HG03064 (cell line): ENCODE data around the gene JPT1.
"Not testable (repeated sequence)": the region's sequence is repeated elsewhere in the genome, so short reads cannot be mapped to it uniquely, and the experiment has no call there.

Experiments
- ATAC-seq: cut with Tn5 transposase; IDR thresholded peaks from one replicate; pipeline ENCODE4 v1.9.1; 2021; ENCODE audit warnings: low read depth; ENCODE audit not compliant: unreplicated experiment

JPT1 gene

DNA sequence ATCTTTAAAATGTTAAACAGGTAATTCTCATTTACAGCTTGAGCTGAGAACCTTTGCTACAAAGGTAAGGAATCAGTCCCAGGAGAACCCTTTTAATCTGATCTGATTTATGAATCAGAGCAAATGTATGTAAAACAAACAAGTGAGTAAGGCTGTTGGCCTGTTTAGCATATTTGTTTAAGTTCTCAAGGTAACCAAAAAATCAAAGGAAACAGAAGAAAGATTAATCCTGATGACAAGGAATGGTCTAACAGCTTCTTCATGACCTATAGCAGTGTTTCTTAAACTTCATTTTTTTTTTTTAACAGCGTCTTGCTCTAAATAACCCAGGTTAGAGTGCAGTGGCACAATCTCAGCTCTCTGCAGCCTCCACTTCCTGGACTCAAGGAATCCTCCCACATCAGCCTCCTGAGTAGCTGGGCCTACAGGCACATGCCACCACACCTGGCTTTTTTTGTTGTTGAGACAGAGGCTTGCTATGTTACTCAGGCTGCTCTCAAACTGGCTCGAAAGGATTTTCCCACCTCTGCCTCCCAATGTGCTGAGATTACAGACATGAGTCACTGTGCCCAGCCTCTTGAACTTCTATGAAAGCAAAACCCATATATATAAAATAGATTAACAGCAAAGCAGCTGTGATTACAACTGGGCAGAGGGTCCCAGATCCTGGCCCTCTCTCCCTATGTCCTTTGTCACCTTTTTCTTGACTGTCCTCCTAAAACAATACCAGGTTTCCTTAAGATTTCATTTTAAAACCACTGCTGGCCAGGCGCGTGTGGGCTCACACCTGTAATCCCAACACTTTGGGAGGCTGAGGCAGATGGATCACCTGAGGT is 5.1 kb upstream of the JPT1 start:
- no peak for ATAC-seq

DNA sequence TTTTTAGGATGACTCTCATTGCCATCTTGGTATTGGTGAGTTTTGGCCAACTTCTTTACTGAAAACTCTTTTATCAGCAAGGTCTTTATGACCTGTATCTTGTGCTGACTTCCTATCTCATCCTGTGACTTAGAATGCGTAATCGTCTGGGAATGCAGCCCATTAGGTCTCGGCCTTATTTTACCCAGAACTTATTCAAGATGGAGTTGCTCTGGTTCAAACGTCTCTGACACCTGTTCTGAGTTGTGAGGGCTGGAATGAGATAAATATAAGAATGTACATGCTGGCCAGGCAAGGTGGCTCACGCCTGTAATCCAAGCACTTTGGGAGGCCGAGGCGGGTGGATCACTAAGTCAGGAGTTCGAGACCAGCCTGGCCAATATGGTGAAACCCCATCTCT is 4.2 kb upstream of the JPT1 start:
- ATAC-seq: not testable (repeated sequence)

DNA sequence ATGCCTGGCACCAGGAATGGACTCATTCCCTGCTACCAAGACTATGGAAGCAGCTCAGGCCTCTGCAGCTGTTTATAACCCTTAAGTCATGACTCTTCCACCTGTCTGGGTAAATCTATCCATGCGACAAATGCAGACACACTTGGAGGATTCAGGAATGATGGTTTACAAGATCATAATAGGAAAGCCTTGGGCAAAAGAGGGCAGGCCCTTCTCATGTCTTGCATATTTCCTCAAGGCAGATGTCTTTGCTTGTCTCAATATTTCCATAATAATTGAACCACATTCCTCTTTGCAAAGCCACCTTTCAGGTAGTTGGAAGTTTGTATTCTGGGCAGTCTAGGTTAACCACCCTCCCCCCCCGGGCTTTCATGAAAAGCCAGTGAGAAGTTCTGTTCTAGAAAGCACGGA is 884 bp upstream of the JPT1 start:
- ATAC-seq: no peak

DNA sequence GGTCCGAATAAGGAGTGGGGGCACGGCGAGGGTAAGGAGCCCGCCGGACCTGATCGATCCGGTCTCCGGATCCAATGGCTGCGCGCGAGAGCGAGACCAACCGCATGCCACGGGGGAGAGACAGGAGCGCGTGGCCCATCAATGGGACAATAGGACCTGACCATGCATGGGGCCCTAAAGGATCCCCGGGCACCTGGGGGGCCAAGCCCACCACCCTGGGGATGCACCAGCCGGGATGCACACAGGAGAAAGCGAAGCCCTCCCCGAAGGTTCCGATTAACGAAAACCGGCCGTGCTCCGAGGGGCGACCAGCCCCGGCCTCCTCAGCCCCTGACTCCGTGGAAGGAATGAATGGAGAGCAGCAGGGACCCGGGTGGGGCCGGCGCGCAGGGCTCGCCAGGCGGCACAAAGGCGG is 525 bp downstream of the JPT1 start:
- peak; percentile 9 for ATAC-seq

DNA sequence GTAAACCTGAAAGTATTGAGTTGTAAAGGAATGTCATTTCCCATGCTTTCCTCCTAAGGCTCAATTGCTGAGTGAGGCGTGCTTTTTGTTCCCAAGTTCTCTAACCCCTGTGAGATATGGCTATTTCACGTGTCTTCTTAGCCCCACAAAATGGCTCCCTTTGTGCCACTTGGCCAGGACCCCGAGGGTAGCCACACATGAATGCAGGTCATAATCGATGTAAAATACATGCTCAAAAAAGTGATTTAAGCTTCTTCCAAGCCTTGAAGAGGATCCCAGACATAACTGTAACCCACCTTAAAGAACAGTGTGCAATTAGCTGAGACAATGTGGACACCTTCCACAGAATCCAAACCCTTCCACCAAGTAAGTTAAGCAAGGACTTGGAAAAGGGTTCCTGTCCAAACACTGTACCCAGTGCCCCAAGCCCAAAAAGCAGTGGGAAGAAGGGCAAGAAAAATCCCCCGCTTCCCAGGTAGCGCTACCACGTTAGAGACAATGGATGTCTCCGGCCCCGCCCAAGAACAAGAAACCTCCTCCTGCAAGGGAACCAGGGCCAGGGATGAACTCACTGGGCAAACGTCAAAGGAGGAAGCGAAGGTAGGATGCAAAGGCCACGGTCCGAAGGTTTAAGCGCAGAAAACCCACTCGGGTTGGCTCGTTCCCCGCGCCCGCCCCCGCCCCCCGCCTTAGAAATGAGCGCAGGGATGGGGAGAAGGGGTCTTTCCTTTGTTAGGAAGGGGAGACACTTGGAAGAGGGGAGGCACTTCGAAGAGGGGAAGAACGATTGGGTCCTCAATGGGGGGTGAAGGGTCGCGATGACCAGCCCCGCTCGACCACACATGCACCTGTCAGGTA is 1.2 kb downstream of the JPT1 start:
- no peak for ATAC-seq

DNA sequence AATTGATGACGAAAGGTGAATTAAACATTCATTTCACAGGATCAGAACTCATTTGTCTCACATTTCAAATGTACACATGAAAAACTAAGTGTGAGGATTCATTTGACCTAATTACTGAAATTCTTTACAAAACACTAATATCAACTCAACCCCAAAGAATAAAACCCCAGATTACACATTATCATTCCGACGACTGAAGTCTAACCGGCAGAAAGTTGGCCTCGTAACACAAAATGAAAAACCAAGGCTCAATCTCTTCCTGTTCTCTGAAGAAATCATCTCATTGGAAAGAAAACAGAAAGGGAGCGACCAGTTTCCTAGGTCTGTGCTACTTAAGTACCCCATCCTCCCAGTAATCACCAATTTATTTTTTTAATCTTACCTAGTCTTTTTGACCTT is 1.8 kb downstream of the JPT1 start:
- ATAC-seq: no peak

DNA sequence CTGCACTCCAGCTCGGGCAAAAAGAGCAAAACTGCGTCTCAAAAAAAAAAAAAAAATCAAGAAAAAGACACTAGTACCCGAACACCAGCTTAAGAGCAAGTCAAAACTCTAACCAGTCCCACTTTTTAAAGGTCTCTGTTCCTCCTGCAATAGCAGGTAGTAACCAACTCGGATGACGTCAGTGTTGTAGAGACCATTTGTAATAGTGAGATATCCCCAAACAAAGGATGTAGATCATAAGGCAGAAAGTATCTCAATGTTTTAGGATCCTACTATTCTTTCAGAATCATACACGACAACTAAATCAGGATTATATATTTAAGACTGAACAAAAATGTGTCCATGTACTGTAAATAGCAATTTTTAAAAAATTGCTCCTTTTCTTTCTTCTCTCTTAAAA is 2.4 kb downstream of the JPT1 start:
- ATAC-seq: no peak

DNA sequence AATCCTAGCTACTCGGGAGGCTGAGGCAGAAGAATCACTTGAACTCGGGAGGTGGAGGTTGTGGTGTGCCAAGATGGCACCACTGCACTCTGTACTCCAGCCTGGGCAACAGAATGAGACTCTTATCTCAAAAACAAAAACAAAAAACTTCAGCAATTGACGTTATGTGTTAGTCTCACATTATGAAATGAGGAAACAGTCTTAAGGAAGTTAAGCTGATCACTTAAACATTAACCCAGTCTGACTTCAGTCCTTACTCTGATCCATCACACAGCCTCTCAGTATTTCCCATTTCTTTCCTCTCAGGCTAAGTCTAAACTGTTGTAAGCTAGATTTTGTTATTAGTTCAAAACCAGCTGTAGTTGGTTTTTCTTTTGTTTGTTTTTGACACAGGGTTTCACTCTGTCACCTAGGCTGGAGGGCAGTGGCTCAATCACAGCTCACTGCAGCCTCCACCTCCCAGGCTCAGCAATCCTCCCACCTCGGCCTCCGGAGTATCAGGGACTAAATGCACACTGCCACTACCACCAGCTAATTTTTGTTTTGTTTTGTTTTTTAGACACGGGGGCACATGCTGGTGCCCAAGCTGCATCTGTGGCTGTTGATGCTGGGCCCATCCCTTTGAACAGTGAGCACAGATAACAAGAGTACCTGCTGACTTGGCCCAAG is 6.3 kb downstream of the JPT1 start:
- ATAC-seq: no peak

DNA sequence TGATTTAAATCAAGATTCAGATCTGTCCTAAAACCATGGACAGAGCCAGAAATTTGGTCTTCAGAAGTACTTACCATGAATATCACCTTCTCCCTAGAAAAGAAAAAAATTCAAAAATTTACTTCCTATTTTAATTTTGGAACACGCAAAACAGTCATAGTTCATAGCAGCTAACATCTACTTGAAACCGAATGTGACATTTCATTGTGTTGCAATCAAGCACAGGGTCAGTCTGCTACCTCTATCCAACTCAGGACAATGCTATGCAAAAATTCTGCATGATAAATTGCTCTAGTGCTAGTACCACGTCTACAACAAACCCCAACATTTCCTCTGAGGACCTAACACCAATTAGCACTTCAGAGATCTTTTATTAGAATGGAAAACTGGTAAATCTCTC is 7.7 kb downstream of the JPT1 start:
- no peak for ATAC-seq

DNA sequence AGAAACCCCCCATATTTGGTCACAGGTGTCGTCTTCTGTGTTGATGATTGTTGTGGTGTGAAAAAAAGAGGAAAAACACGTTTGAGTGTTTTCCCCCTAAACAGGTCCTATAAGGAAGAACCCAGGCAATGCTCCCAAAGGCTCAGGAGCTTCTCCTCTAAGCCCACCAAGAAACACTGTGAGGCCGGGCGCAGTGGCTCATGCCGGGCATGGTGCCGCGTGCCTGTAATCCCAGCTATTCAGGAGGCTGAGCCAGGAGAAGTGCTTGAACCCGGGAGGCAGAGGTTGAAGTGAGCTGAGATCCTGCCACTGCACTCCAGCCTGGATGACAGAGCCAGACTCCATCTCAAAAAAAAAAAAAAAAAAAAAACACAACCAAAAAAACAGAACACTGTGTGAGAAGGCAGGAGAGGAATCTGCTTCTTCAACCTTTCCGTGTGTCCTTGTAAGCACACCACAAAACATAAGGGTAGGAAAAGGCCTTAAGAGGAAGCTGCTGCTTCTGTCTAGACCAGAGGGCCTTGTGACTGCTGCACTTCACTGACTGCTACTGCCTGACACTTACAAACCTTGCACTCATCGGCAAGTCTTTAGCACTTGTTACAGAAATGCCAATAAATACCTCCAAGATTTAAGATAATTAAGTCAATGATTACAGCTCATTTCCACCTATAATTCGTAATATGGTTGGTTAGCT is 9.3 kb downstream of the JPT1 start:
- ATAC-seq: no peak

DNA sequence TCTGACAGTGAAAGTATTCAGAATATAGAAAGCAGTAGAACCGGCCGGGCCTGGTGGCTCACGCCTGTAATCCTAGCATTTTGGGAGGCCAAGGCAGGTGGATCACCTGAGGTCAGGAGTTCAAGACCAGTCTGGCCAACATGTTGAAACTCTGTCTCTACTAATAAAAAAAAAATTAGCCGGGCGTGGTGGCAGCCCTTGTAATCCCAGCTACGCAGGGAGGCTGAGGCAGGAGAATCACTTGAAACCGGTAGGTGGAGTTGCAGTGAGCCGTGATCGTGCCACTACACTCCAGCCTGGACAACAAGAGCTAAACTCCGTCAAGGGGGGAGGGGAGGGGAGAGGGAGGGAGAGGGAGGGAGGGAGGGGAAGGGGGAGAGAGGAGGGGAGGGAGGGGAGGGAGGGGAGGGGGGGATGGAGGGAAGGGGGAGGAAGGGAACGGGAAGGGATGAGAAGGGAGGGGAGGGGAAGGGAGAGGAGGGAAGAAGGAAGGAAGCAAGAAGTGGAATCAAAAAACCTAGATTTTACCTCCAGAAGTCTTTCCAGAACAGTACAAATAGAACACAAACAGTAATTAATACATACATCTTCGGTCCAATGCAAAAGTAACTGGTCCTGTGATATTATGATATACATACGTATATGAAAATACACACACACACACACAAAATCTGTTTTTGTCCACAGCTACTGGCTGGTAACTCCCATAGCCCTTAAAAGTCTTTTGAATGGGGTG is 11.9 kb downstream of the JPT1 start:
- no peak for ATAC-seq

DNA sequence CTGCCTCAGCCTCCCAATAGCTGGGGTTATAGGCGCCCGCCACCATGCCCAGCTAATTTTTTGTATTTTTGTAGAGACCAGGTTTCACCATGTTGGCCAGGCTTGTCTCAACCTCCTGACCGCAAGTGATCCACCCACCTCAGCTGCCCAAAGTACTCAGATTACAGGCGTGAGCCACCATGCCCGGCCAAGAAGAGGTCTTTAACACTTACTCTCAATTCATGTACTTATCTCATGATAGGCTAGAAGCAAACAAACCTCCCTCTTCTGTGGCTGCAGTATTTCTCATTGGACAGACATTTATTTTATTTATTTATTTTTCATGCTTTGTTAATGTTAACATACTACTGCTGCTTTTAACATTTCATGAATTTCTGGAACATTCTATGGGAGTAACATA is 15.8 kb downstream of the JPT1 start:
- no peak for ATAC-seq

DNA sequence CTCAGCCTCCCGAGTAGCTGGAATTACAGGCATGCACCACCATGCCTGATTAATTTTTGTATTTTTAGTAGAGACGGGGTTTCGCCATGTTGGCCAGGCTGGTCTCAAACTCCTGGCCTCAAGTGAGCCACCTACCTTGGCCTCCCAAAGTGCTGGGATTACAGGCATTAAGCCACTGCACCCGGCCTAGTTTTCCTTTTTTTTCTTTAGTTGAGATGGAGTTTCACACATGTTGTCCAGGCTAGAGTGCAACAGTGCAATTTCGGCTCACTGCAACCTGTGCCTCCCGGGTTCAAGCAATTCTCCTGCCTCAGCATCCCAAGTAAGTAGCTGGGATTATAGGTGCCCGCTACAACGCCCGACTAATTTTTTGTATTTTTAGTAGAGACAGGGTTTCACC is 16.6 kb downstream of the JPT1 start:
- ATAC-seq: not testable (repeated sequence)

DNA sequence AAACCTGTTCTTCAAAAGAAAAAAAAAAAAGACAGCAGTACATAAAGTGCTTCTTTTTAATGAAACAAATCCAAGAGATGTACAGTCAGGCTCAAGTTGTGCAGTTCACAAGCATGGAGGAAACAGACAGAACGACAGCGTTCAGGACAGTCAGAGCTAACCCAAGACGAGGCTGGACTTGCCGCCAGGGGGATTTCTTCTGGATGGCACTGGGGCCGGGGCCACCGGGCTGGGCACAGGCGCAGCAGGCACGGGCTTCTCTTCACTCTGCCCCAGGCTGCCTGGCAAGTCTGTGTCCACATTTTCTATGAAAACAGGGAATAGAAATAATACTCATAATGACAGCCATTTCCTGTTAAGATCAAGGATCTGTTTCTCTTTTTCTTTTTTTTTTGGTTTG is 18.4 kb downstream of the JPT1 start:
- no peak for ATAC-seq

DNA sequence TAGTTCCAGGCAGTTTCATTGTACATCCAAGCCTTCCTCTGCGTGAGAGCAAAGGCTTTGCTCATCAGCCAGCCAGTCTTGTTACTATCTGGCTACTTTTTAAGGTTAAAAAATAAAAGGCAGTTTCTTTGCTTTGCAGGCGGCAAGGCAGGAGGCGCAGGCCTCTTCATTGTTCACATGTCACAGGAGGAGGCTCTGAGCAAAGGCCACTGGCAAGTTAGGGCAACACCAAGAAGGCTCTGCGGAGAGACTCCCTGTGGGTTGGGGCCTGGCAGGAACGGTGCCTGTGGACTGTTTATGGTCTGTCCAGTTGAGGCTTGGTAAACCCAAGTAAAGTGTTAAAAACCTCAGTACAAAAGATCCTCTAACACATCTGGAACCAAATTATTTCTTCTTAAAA is 18.9 kb downstream of the JPT1 start:
- no peak for ATAC-seq

DNA sequence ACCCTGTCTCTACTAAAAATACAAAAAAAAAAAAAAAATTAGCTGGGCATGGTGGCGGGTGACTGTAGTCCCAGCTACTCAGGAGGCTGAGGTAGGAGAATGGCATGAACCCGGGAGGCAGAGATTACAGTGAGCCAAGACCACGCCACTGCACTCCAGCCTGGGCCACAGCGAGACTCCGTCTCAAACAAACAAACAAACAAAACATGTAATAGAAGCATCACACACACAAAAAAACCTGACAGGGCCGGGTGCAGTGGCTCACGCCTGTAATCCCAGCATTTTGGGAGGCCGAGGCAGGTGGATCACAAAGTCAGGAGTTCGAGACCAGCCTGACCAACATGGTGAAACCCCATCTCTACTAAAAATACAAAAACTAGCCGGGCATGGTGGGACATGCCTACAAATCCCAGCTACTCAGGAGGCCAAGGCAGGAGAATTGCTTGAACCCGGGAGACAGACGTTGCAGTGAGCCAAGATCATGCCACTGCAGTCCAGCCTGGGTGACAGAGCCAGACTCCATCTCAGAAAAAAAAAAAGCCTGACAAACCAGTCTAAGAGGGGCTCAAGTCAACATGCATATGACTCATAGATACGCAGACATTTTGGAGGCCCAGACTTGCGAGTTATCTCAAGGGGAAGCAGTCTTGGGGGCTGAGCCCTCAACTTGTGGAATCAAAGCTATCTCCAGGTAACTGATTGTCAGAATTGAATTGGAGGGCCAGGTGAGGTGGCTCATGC is 20.5 kb downstream of the JPT1 start:
- ATAC-seq: not testable (repeated sequence)

DNA sequence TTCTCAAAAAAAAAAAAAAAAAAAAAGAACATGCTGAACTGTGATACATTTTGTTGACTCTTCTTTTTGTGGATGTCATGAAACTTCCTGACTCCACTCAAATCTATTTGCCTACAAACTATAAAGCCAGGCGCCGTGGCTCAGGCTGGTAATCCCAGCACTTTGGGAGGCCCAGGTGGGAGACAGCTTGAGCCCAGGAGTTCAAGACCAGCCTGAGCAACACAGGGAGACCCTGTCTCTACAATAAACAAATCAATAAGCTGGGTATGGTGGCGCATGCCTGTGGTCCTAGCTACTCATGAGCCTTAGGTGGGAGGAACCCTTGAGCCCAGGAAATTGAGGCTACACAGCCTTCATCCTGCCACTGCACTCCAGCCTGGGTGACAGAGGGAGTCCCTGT is 21.3 kb downstream of the JPT1 start:
- ATAC-seq: no peak

DNA sequence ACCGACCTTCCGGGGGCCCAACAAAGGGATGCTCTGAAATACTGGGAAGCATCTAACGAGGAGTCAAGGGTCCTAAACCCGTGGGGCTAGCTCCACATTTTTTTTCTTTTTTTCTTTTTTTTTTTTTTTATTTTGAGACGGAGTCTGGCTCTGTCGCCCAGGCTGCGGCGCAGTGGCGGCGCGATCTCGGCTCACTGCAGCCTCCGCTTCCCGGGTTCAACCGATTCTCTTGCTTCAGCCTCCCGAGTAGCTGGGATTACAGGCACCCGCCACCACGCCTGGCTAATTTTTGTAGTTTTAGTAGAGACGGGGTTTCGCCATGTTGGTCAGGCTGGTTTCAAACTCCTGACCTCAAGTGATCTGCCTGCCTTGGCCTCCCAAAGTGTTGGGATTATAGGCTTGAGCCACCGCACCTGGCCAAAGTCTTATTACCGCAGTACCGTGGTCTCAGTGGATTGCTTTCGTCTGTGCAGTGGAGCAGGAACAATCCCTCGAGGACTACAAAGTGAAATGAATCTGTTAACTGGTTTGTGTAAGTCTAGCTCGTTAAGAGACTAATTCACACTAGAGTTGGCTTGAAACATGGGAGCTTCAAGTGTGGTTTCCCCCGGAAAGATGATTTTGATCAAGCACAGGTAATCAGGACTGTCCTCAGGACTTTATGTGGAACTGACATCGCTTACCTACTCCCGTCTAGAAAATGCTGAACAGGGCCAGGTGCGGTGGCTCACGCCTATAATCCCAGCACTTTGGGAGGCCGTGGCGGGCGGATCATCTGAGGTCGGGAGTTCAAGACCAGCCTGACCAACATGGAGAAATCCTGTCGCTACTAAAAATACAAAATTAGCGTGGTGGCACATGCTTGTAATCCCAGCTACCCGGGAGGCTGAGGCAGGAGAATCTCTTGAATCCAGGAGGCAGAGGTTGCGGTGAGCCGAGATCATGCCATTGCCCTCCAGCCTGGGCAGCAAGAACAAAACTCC is 22.0 kb downstream of the JPT1 start:
- ATAC-seq: not testable (repeated sequence)
